KOPT-K1 (cell line): Measurements from ENCODE around the gene TRAPPC2.

ENCODE experiments used
- H3K27ac ChIP-seq: fragments of 200-600 bp; sonication (generic); 2 replicates; pipeline ENCODE4 v1.5.1; 2016; ENCODE audit warnings: antibody characterized with exemption, mild to moderate bottlenecking, low read depth, low read length; ENCODE audit not compliant: poor library complexity, severe bottlenecking
- H3K36me3 ChIP-seq: fragments of 200-600 bp; sonication (generic); 2 replicates; pipeline ENCODE4 v1.5.1; 2017; ENCODE audit warnings: antibody characterized with exemption, mild to moderate bottlenecking, low read length, moderate library complexity; ENCODE audit not compliant: insufficient read depth
- H3K9me3 ChIP-seq: fragments of 200-600 bp; sonication (generic); 2 replicates; pipeline ENCODE4 v1.5.1; 2017; ENCODE audit warnings: antibody characterized with exemption, low read length, mild to moderate bottlenecking; ENCODE audit not compliant: insufficient read depth, poor library complexity, severe bottlenecking

Gene TRAPPC2

GRCh38 chrX:13697455-13697854 lies 37.0 kb downstream of the TRAPPC2 start:
- Histone ChIP-seq H3K9me3 (no peaks in the 10 kb centered on the region), H3K36me3 (no peaks in the 10 kb centered on the region; the same call in 1 of the 2 replicates), H3K27ac (no peak overlapping the region)

GRCh38 chrX:13695601-13696115 lies 38.8 kb downstream of the TRAPPC2 start:
- Histone ChIP-seq H3K27ac (no peak overlapping the region), H3K9me3 (no peaks in the 10 kb centered on the region)

GRCh38 chrX:13694983-13695382 lies 39.4 kb downstream of the TRAPPC2 start:
- Histone ChIP-seq H3K27ac (no peak overlapping the region), H3K9me3 (no peaks in the 10 kb centered on the region), H3K36me3 (no peaks in the 10 kb centered on the region; the same call in 1 of the 2 replicates)

More at GRCh38 chrX:13695601-13696115, 38.8 kb downstream of the TRAPPC2 start:
- no peaks in the 10 kb centered on the region; the same call in 1 of the 2 replicates for H3K36me3 ChIP-seq

GRCh38 chrX:13694359-13694758 lies 40.1 kb downstream of the TRAPPC2 start:
- H3K9me3 ChIP-seq = no peaks in the 10 kb centered on the region
- no peak overlapping the region for H3K27ac ChIP-seq

GRCh38 chrX:13693341-13693961 lies 41.0 kb downstream of the TRAPPC2 start:
- no peak overlapping the region for H3K27ac ChIP-seq

More at GRCh38 chrX:13694359-13694758, 40.1 kb downstream of the TRAPPC2 start:
- no peaks in the 10 kb centered on the region; the same call in 1 of the 2 replicates for H3K36me3 ChIP-seq

GRCh38 chrX:13692771-13693231 lies 41.6 kb downstream of the TRAPPC2 start:
- no peaks in the 10 kb centered on the region for H3K9me3 ChIP-seq
- no peaks in the 10 kb centered on the region; the same call in 1 of the 2 replicates for H3K36me3 ChIP-seq
- no peak overlapping the region for H3K27ac ChIP-seq

More at GRCh38 chrX:13693341-13693961, 41.0 kb downstream of the TRAPPC2 start:
- Histone ChIP-seq H3K9me3 (no peaks in the 10 kb centered on the region), H3K36me3 (no peaks in the 10 kb centered on the region; the same call in 1 of the 2 replicates)

GRCh38 chrX:13691841-13692371 lies 42.5 kb downstream of the TRAPPC2 start:
- H3K9me3 ChIP-seq = no peaks in the 10 kb centered on the region
- no peaks in the 10 kb centered on the region for H3K36me3 ChIP-seq
- H3K27ac ChIP-seq = no peak overlapping the region

GRCh38 chrX:13690836-13691235 lies 43.6 kb downstream of the TRAPPC2 start:
- Histone ChIP-seq H3K27ac (no peak overlapping the region), H3K36me3 (no peaks in the 10 kb centered on the region), H3K9me3 (no peaks in the 10 kb centered on the region)

GRCh38 chrX:13689741-13690211 lies 44.6 kb downstream of the TRAPPC2 start:
- no peaks in the 10 kb centered on the region for H3K36me3 ChIP-seq
- peak overlapping the region; percentile 67 for H3K27ac ChIP-seq

GRCh38 chrX:13688958-13689740 lies 45.3 kb downstream of the TRAPPC2 start, which contains the start of gene RAB9A:
Gene RAB9A, plus strand, starts transcription at chrX:13689128. Its CDS starts 19,619 bp downstream, at chrX:13708747.
- no peaks in the 10 kb centered on the region for H3K36me3 ChIP-seq
- peak within 1 kb of the TSS; percentile 67 for H3K27ac ChIP-seq
- H3K9me3 ChIP-seq = no peaks in the 10 kb centered on the region

More at GRCh38 chrX:13689741-13690211, 44.6 kb downstream of the TRAPPC2 start:
- no peaks in the 10 kb centered on the region for H3K9me3 ChIP-seq

- peak overlapping the region; percentile 67 for H3K27ac ChIP-seq
- H3K9me3 ChIP-seq = no peaks in the 10 kb centered on the region
- H3K36me3 ChIP-seq = no peaks in the 10 kb centered on the region
These were observed 45.9 kb downstream of the TRAPPC2 start for GRCh38 chrX:13688384-13688957.

- no peaks in the 10 kb centered on the region for H3K36me3 ChIP-seq
- no peak overlapping the region for H3K27ac ChIP-seq
- H3K9me3 ChIP-seq = no peaks in the 10 kb centered on the region
These were observed 47.2 kb downstream of the TRAPPC2 start for GRCh38 chrX:13687203-13687602.

- no peak overlapping the region for H3K27ac ChIP-seq
- no peaks in the 10 kb centered on the region for H3K36me3 ChIP-seq
These were observed 49.2 kb downstream of the TRAPPC2 start for GRCh38 chrX:13685126-13685763.

GRCh38 chrX:13684361-13684760 lies 50.1 kb downstream of the TRAPPC2 start:
- H3K36me3 ChIP-seq = no peaks in the 10 kb centered on the region
- H3K9me3 ChIP-seq = no peaks in the 10 kb centered on the region
- no peak overlapping the region for H3K27ac ChIP-seq

More at GRCh38 chrX:13685126-13685763, 49.2 kb downstream of the TRAPPC2 start:
- no peaks in the 10 kb centered on the region for H3K9me3 ChIP-seq
